ENCODE data around the gene HOXA9.

Gene HOXA9

DNA sequence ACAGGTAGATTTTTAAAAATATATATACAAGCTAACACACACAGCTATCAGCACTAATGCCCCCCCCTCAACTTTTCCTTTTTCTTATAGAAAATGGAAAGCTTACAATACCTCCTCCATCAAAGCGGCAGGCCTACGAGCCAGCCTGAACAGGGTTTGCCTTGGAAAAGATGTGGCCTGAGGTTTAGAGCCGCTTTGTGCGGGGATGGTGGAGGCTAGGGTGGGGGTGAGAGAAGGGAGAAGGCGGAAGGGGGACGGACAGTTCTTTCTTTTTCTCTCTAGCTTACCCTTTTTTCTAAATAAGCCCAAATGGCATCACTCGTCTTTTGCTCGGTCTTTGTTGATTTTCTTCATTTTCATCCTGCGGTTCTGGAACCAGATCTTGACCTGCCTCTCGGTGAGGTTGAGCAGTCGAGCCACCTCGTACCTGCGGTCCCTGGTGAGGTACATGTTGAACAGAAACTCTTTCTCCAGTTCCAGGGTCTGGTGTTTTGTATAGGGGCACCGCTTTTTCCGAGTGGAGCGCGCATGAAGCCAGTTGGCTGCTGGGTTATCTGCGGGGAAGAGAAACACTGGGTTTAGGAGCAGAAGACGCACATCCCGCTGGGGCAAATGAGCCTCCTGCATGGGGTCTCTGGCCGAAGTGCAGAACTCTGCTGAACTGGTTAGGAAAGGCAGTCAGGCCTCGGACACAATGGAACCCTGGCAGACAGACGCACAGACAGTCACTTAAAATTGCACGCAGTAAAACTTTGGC, 1.9 kb downstream of the HOXA9 start:
- no peak for DNase-seq

DNA sequence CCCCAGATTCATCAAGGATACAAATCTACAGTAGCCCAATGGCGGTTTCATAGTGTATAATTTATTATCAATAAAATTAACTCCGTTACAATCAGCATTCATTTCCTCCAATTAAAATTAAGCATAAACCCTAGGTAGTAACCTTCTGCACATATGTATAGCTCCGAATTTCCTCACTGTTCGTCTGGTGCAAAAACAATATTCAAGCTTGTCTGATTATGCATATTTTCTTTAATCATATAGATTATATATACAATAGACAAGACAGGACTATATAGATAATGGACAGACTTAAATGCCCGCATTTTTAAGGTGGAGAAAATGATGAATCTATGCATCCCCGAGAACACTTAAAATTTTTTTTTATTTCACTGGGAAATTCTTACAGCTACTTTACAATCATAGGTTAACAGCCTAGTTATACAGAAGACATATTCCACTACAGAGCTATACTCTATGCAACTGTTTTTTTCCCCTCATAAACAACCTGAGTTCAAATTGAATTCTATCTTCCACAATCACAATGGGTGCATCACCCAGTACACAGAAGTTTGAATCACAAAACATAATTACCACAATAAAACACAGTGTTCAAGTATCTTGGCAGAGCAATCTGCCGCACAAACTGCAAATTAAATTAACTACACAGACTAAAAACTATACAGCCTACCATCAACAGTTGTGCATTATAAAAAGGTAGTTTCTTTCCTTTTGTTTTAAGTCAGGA, 2.6 kb downstream of the HOXA9 start:
- DNase-seq: no peak

DNA sequence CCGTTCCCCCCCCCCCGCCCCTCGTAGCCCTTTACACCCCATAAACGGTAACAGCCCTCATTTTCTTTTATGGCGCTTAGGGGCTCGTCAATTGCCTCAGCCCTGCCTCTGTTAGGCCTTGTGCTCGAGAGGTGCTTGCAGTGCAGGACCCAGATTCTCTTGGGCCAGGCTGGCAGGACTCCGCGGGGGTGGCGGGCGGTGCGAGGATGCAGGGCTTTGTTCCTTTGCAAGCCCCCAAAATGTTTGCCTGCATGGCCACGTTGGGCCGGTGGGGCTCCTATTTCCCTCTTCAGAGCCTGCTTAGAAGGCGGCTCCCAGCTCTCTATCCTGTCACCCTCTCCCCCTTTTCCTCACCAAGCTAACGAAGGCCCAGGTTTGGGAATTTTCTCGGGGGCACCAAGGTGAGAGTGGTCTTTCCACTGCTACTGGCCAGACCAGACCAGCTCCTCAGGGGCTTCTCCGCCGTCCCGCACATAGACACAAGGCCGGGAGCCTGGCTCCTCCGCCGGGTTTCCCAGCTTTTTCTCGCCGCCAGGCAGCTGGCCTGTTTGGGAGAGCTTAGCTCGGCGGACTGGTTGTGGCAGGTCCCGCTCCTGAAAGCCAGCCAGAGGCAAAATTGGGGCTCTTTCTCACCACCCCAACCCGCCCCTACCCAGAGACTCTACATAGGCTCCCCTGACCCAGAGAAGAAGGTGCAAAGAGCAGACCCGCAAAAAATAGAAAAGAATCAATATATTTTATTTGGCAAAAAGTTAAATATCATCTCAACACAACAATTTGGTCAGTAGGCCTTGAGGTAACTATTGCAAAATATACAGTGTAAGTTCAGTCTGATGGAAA, 3.4 kb downstream of the HOXA9 start:
- DNase-seq: no peak

DNA sequence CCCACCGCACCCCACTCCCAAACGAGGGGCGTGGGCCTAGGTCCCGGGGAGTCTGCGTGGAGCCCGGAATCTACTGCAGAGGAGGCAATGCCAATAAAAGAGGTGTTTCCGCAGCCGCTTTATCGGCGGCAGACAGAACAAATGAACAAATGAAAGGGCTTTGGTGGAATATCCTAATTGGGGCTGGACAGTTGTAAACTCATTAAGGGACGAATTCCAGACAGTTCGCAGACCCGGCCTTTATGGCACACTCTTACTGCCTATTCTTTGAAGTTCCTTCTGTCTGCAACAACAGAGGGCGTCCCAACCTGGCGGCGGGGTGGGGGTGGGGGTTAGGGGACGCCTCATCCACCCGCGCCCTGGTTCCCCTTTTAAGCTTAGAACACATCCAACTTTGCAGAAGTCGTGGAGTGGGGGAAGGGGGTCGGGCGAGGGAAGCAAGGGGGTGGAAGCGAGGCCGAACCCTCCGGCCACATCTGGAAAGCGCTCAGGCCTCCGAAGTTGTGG, 4.1 kb downstream of the HOXA9 start:
- no peak for DNase-seq

DNA sequence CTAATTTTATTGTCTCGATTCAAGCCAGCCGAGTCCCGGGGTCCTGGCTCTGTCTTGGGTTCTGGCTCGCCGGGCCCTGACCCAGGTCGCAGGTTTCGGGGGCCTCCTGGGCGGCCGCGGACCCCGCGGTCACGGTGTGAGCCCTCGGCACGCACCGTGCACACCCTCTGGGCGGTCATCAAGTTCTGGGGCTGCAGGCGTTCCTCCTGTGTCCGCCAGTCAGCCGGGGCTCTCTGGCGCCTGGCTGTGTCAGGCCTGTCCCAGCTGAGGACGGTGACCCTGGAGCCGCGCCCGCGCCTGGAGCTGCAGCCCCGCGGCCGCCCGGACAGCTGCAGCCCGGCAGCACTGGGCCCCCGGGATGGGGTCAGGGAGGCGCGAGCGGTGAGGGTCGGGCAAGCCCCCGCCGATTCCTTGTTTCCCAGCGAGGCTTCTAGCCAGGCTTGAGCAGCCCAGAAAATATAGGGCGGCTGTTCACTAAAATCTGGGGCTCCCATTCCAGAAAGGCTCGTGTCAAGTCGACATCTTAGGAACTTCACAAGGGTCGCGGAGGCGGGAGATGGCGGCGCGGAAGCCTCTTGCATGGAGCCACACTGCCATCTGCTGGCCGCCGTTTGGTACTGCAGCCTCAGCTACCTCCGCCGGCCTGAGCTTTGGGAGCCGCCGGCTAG, 4.7 kb downstream of the HOXA9 start:
- DNase-seq: peak; percentile 96

DNA sequence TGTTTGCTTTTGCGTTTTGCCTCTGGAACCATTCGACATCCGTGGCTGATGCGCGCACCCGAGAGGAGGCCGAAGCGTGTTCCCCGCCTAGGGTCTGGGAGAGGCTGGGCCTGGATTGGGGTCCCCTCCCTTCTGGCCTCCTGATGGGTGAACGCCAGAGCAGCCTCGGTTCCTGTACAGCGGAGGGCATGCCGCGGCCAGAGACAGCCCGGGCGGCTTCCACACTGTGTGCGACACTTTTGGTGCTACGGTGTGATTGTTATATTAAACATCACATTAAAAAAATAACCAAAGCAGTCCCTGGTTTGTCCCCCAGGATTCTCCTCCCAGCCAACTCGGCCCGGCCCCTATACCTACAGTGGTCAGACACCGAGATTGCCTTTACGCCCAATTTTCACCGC, 5.2 kb downstream of the HOXA9 start:
- DNase-seq: peak; percentile 76

DNA sequence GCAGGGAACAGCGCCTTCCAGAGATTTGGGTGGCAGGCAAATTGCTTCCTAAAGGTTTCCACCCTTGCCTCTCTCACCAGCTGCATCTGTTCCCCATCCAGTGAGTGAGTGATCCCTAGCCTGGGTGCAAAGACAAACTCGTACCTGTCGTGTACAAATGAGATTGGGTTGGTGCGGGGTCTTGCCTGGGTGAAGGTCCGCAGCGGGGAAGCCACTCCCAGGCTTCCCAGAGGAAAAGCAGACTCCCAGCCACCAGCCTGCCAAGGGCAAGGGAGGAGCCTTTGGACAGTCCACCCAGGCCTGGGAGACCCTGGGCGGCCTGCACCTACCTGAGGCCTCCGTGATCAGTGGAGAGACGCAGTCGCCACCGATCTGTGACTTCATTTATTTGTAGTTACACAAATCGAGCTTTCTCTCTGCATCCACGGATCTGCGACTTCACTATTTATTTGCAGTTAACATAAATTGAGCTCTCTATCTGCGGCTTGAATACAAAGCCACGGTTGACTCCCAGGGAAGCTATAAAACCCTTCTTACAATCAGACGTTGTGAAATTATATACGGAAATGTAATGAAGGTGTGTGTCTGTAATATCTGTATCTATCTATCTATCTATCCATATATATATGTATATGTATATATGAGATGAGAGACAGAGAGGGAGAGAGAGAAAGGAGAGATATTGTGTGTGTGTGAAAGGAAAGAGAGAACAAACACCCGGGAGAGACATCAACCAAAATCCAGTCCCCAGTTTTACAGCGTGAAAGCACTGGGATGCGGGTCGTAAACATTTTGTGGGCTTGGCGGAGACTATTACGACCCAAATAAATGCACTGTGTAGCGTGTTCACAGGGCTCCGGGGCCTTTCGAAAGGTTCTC, 5.8 kb downstream of the HOXA9 start:
- DNase-seq: peak; percentile 57

DNA sequence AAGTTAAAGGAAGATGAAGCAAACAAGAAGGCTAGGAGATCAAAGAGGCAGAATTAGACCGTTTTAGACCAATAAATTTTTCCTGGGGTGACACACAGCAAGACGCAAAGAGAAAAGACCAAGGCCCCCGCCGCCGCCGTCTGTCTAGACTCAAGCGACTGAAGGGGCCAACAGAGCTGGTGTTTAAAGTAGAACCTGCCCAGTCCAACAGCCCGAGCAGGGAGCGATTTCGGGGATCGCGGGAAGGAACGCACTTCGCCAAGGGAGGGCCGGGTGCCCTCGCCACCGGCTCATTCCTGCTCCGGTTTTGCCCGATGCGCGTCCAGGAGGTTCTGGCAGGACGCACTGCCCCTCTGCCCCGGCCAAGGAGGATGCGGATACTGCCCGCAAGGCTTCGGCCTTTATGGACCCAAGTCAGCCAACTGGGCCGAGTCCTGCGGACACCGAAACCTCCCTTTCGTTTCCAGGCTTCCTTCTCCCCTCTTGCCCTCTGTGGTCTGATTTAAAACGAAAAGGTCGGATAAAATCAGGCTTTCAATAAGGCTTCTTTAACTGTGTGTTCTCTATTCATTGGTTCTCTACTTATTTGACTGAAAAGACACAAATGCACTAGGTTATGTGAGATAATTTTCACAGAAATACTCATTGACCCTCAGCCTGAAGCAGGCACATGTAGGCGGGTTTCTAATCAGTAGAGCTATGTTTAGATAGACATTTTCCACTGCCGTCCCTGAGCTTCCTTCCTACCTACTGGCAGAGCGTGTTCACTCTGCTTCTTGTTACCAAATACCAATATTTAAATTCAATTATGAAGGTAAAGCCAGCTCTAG, 6.7 kb downstream of the HOXA9 start:
- peak; percentile 60 for DNase-seq

DNA sequence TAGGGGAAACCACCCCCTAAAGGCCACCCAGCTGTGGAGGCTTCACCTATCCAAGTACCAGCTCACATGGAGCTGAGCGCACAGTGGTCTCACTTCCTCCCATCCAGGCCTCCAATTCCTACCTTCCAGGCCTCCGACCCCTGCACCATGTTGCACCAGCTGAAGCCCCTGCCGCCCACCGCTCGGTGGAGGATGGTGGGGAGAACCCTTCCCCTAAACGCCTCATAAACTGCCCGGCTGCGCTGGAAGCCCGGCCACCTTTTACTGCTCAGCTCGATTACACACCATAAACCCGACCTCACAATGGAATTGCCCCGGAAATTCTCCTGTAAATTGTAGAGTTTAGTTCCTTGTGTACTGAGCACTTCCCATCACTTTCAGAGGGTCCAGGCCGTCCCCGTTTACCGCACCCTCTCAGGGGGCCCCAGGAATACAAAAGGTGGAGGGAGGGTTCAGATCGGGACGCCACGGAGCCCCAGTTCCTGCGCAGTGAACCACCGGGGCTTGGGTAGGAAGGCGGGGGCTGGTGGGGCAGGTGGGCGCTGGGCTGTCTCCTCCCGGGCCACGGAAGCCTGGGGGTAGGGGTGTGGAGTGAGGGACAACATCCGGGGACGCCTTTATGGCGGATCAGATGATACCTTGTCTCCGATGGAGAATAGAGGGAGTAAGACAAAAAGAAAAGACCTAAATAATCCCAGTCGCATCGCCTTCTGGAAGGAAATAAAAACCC, 7.5 kb downstream of the HOXA9 start:
- DNase-seq: no peak

DNA sequence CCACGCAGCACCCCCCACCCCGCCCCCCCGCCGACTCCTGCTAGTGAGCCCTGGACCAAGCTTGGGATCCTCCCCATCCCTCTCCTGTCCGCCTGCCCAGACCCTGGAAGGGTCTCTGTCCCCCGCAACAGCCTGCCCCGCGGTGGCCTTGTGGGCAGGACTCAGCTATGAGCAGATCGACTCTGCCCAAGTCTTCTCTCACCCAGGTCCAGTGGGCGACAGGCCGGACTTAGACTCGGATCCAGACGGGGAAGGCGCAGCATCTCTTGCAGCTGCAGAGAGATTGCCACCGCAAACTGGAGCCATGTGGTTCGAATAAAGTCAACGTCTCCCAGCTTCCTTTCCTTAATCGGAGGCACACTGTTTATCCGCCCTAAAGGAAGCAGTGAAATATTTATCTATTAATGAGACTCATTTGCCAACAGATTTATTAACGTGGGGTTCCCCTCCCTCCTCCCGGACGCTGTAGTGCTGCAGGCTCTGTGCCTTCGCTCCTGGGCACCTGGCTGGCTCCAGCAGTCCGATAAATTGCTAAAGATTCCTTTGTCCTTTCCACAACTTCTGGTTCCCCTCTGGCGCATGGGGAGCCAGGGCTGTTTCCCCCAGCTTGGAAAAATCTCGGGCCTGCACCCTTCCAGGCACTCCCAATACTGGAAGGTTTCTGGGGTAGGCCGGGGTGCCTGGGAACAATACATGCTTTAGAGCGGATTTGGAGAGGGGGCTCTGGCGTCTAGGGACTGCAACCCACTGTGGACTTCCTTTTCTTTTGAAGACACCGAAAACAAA, 8.2 kb downstream of the HOXA9 start:
- peak; percentile 59 for DNase-seq

DNA sequence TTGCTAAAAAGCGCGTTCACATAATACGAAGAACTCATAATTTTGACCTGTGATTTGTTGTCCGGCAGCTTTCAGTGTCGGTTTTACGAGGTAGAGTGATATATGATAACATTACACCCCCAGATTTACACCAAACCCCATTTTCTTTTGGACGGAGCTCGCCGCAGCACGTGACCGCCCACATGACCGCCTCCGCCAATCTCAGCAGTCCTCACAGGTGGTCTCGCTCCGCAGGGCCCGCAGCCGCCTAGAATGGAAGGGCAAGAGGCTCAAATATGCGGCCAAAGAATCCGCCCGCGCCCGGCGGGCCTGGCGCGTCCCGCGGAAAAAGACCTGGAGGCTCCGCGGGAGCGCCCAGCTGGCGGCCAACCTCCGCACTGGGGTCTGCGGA, 8.8 kb downstream of the HOXA9 start, which contains the start of gene HOXA7:
TSS of gene HOXA7 (minus strand) at position 168 of the 391 bp plus-strand sequence. CDS start at position 38, 130 bp downstream.
- DNase-seq: no peak

DNA sequence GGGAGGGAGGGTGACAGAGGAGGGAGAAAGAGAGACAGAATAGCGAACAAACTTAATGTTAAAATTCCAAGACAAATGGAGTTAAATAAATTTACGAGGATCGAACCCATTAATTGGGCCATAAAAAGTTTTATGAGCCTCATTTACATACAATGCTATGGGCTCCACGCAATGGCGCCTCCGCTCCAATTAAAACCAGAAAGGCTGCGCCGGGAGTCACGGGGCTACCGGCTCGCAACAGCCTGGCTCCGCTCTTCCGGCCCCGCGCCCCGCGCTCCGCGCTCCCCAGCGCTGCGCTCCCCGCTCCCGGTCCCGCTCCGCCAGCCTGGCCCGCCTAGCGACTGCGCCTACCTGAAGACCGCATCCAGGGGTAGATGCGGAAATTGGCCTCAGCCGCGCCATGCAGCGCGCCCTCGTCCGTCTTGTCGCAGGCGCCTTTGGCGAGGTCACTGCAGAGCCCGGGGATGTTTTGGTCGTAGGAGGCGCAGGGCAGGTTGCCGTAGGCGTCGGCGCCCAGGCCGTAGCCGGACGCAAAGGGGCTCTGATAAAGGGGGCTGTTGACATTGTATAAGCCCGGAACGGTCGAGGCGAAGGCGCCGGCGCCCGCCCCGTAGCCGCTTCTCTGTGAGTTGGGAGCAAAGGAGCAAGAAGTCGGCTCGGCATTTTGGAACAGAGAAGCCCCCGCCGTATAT, 9.4 kb downstream of the HOXA9 start:
- peak; percentile 73 for DNase-seq

DNA sequence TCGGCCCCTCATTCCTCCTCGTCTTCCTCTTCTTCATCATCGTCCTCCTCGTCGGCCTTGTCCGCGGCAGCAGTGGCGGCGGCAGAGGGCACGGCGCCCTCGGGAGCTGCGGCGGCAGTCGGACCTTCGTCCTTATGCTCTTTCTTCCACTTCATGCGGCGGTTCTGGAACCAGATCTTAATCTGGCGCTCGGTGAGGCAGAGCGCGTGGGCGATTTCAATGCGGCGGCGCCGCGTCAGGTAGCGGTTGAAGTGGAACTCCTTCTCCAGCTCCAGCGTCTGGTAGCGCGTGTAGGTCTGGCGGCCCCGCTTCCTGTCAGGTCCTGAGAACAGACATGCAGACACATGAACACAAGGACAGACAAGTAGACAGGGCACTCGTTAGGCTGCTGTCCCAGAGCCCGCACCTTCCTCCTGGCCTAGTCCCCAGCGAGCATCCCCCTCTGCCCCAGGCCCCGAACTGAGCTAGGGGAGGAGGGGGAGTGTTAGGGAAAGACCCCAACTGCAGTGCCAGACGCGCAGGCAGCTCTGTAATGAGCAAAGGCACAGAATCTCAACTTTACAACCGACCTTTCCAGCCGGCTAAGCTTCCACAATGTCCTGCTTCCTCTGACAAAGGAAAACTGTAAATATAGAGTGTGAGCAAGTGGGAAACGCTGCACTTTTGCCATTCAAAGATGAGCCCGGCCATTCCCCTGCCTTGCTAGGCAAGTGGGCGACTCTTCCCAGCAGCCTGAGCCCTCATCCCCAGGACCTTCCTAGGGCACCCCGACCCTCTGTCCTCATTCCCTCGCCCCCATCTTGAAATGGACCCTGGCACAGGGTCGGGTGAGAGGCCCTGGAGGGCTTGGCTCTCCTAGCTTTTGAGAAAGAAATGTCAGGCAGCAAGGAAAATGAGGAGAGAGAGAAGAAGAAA, 10.2 kb downstream of the HOXA9 start:
- peak; percentile 75 for DNase-seq

DNA sequence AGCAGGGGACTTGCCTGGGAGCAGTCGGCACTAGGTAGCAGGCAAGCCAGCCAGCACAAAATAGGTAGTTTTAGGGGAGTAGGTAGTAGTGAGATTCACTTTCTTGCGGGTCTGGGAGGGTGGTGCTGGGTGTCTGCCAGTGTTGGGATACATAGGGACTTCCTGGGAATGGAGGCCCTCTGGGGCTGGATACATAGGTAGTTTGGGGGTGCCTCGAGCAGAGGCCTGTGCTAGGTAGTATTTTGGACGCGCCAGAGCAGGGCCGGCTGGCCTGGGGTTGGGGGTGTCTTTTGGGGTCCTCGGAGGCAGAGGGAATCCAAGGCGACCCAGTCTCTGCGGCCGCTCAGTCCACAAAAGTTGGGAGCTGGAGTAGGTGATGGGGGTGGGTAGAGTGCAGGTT, 11.0 kb downstream of the HOXA9 start:
- peak; percentile 53 for DNase-seq

DNA sequence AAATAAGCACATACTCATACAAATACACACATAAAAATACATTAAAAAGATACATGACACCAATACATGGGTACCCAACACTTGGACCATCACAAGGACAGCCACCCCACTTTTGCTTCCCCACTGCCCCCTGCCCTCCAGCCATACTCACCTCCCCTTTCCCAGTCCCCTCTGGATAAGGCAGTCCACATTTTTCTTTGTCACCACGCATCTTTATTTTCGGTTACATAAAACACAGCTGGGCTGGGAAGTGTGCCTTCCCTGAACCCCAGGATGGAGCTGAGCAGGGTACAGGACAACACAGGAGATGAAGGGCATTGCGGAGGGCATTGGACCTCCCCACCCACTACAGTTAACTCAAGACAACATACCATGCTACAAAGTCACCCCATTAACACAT, 11.8 kb downstream of the HOXA9 start:
- peak; percentile 46 for DNase-seq

DNA sequence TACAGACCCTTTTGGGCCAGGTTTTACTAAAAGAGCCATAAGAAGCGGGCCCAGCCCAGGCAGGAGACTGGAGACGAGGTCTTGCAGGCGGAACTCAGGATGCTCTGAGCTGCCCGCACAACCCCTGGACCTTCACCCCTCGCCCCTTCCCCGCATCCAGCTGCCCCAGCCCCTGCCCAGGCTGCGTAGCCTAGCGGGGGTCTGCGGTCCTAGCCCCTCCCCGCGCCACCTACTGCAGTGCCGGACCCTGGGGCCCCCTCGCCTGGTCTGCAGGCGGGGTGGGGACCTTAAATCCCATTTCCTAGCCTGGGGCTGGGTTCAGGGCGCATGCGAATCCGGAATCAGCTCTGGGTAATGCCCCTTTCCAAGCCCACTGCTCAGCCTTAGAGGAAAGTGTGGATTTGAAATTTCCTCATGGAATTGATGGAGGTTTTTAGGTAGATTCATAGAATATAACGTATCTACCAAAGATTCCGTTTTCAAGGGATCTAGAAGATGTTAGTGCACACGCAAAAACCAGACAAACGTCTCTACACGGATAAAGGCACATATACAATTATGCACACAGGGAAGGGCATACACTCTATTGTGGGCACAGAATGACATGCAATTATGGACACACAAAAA, 12.4 kb downstream of the HOXA9 start:
- DNase-seq: no peak
